Measurements from ENCODE around the gene ATP1B3. TPM values are rescaled to one million over a fixed set of nuclear protein-coding genes. Genes with fewer than 3 reads are reported as not detected.

Gene ATP1B3
- total RNA-seq, 1 donor from 2014 or later: 248 TPM

DNA sequence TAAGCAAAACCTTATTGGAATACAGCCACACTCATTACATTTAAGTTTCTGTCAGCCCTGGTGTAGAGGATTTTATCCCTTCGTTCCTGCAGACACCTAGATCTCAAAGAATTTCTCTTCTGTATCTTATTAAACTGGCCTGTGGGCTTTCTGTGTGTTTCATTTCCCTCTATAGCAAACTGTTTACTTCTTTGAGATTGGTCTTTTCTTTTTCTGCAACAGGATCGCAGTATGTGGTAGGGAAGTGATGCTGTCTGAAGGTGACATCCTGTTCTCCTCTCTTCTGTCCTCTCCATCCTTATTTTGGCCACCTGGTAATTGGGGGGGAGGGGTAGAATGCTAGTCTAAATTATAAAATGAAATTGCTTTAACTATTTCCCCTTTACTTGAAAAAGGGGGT lies 25.5 kb downstream of the ATP1B3 start:
- no peak overlapping the region for H3K4me3 ChIP-seq (ENCODE audit: insufficient read depth, low read depth, low read length)
- no peak overlapping the region for H2AFZ ChIP-seq (ENCODE audit: low read depth, low read length)
- no peak overlapping the region for H3K4me2 ChIP-seq (ENCODE audit: low read length)
- Mint-ChIP-seq H3K9me3 (ENCODE audit: unreplicated experiment) (no peaks in the 10 kb centered on the region), H3K27ac (ENCODE audit: unreplicated experiment) (no peak overlapping the region), H3K4me3 (ENCODE audit: unreplicated experiment) (no peak overlapping the region), H3K27me3 (ENCODE audit: low read depth, unreplicated experiment) (no peaks in the 10 kb centered on the region), H3K36me3 (ENCODE audit: low read depth, unreplicated experiment) (peaks cover 22% of the 10 kb centered on the region), H3K4me1 (ENCODE audit: low read depth, unreplicated experiment) (peaks cover 7% of the 10 kb centered on the region)
- H3K27me3 ChIP-seq (ENCODE audit: insufficient read depth, low read length): no peaks in the 10 kb centered on the region
- H3K4me1 ChIP-seq (ENCODE audit: insufficient read depth, low read length): no peaks in the 10 kb centered on the region
- FAIRE-seq (no peak), DNase-seq (ENCODE audit: low read depth) (no peak)
- no peak overlapping the region for H3K9ac ChIP-seq (ENCODE audit: low read length)
- H3K36me3 ChIP-seq (ENCODE audit: insufficient read depth, low read length): peaks cover 7% of the 10 kb centered on the region
- no peak for TF ChIP-seq EZH2 (IDR thresholded peaks at IDR 0.05; ENCODE audit: insufficient read depth, low read length)
- TF ChIP-seq, protein P1, sequence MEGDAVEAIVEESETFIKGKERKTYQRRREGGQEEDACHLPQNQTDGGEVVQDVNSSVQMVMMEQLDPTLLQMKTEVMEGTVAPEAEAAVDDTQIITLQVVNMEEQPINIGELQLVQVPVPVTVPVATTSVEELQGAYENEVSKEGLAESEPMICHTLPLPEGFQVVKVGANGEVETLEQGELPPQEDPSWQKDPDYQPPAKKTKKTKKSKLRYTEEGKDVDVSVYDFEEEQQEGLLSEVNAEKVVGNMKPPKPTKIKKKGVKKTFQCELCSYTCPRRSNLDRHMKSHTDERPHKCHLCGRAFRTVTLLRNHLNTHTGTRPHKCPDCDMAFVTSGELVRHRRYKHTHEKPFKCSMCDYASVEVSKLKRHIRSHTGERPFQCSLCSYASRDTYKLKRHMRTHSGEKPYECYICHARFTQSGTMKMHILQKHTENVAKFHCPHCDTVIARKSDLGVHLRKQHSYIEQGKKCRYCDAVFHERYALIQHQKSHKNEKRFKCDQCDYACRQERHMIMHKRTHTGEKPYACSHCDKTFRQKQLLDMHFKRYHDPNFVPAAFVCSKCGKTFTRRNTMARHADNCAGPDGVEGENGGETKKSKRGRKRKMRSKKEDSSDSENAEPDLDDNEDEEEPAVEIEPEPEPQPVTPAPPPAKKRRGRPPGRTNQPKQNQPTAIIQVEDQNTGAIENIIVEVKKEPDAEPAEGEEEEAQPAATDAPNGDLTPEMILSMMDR (IDR thresholded peaks at IDR 0.05; ENCODE audit: insufficient read depth, low read depth, low read length): no peak
- peaks cover 29% of the 10 kb centered on the region for H4K20me1 ChIP-seq (ENCODE audit: insufficient read depth, low read length)
- no peak overlapping the region for H3K27ac ChIP-seq (ENCODE audit: low read depth, low read length)
- H3K79me2 ChIP-seq (ENCODE audit: insufficient read depth, low read length): peaks cover 65% of the 10 kb centered on the region
- H3K9me3 ChIP-seq (ENCODE audit: insufficient read depth, low read depth, low read length): no peaks in the 10 kb centered on the region

DNA sequence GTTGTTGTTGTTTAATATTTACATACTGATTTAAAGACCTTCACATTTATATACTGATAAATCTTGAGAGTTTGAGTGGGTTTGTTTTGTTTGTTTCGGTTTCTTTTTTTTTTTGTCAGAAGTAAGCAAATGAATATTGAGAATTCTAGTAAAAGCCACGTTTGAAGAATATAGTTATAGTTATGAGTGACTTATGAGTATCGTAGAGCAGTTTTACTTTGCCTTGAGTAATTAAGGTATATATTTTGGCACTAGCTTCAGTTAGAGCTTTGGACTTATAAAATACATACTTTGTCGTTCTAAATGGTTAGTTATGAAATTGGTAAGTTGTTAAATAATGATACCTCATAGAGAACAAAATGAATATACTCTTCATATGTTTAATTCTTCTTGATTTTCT lies 27.8 kb downstream of the ATP1B3 start:
- H3K27me3 ChIP-seq (ENCODE audit: insufficient read depth, low read length): no peaks in the 10 kb centered on the region
- peaks cover 18% of the 10 kb centered on the region for H3K36me3 ChIP-seq (ENCODE audit: insufficient read depth, low read length)
- H3K4me2 ChIP-seq (ENCODE audit: low read length): no peak overlapping the region
- H3K9me3 Mint-ChIP-seq (ENCODE audit: unreplicated experiment): no peaks in the 10 kb centered on the region
- no peaks in the 10 kb centered on the region for H3K4me1 ChIP-seq (ENCODE audit: insufficient read depth, low read length)
- TF ChIP-seq, protein P1 (IDR thresholded peaks at IDR 0.05; ENCODE audit: insufficient read depth, low read depth, low read length): no peak
- no peak for TF ChIP-seq EZH2 (IDR thresholded peaks at IDR 0.05; ENCODE audit: insufficient read depth, low read length)
- no peak overlapping the region for H3K4me3 ChIP-seq (ENCODE audit: insufficient read depth, low read depth, low read length)
- peaks cover 26% of the 10 kb centered on the region for H4K20me1 ChIP-seq (ENCODE audit: insufficient read depth, low read length)
- no peak overlapping the region for H2AFZ ChIP-seq (ENCODE audit: low read depth, low read length)
- no peak overlapping the region for H3K4me3 Mint-ChIP-seq (ENCODE audit: unreplicated experiment)
- no peaks in the 10 kb centered on the region for H3K9me3 ChIP-seq (ENCODE audit: insufficient read depth, low read depth, low read length)
- no peak overlapping the region for H3K27ac Mint-ChIP-seq (ENCODE audit: unreplicated experiment)
- H3K79me2 ChIP-seq (ENCODE audit: insufficient read depth, low read length): peaks cover 45% of the 10 kb centered on the region
- H3K9ac ChIP-seq (ENCODE audit: low read length): no peak overlapping the region
- no peaks in the 10 kb centered on the region for H3K27me3 Mint-ChIP-seq (ENCODE audit: low read depth, unreplicated experiment)
- H3K27ac ChIP-seq (ENCODE audit: low read depth, low read length): no peak overlapping the region
- DNase-seq (ENCODE audit: low read depth): no peak
- peaks cover 20% of the 10 kb centered on the region for H3K36me3 Mint-ChIP-seq (ENCODE audit: low read depth, unreplicated experiment)
- peaks cover 7% of the 10 kb centered on the region for H3K4me1 Mint-ChIP-seq (ENCODE audit: low read depth, unreplicated experiment)
- FAIRE-seq: no peak

DNA sequence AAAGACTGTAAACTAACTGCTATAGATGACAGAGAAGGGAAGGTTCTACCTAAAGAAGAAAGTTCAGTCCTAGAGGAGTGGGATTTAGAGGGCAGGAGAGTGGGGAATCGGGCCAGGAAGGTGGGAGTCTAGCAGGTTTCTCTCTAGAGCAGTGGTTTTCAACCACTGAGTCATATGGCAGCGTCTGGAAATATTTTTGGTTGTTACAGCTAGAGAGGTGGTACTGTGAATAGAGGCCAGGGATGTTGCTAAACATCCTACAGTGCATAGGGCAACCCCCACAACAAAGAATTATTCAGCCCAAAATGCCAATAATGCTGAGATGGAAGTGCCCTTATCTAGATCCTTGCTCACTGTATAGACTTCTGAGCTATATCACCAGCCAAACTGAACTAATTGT lies 28.7 kb downstream of the ATP1B3 start:
- FAIRE-seq: no peak

More for the DNA sequence above, 28.7 kb downstream of the ATP1B3 start:
- Mint-ChIP-seq H3K36me3 (ENCODE audit: low read depth, unreplicated experiment) (peaks cover 21% of the 10 kb centered on the region), H3K9me3 (ENCODE audit: unreplicated experiment) (no peaks in the 10 kb centered on the region), H3K27ac (ENCODE audit: unreplicated experiment) (peak overlapping the region; percentile 76), H3K4me3 (ENCODE audit: unreplicated experiment) (no peak overlapping the region), H3K4me1 (ENCODE audit: low read depth, unreplicated experiment) (peaks cover 7% of the 10 kb centered on the region), H3K27me3 (ENCODE audit: low read depth, unreplicated experiment) (no peaks in the 10 kb centered on the region)
- peaks cover 22% of the 10 kb centered on the region for H4K20me1 ChIP-seq (ENCODE audit: insufficient read depth, low read length)
- H3K4me1 ChIP-seq (ENCODE audit: insufficient read depth, low read length): no peaks in the 10 kb centered on the region
- H3K9ac ChIP-seq (ENCODE audit: low read length): no peak overlapping the region
- no peaks in the 10 kb centered on the region for H3K27me3 ChIP-seq (ENCODE audit: insufficient read depth, low read length)
- no peaks in the 10 kb centered on the region for H3K9me3 ChIP-seq (ENCODE audit: insufficient read depth, low read depth, low read length)
- no peak overlapping the region for H3K27ac ChIP-seq (ENCODE audit: low read depth, low read length)
- peak; percentile 47 for DNase-seq (ENCODE audit: low read depth)
- peaks cover 37% of the 10 kb centered on the region for H3K79me2 ChIP-seq (ENCODE audit: insufficient read depth, low read length)
- H3K36me3 ChIP-seq (ENCODE audit: insufficient read depth, low read length): peaks cover 23% of the 10 kb centered on the region
- TF ChIP-seq, protein P1 (IDR thresholded peaks at IDR 0.05; ENCODE audit: insufficient read depth, low read depth, low read length): no peak
- TF ChIP-seq EZH2 (IDR thresholded peaks at IDR 0.05; ENCODE audit: insufficient read depth, low read length): no peak
- no peak overlapping the region for H3K4me2 ChIP-seq (ENCODE audit: low read length)
- no peak overlapping the region for H3K4me3 ChIP-seq (ENCODE audit: insufficient read depth, low read depth, low read length)
- no peak overlapping the region for H2AFZ ChIP-seq (ENCODE audit: low read depth, low read length)
